GM21360 (cell line): ENCODE data around the gene RPTOR.

Experiments used
- ATAC-seq: cut with Tn5 transposase; IDR thresholded peaks from one replicate; pipeline ENCODE4 v1.9.1; 2021; ENCODE audit warnings: mild to moderate bottlenecking, moderate library complexity; ENCODE audit not compliant: unreplicated experiment

Gene RPTOR

DNA sequence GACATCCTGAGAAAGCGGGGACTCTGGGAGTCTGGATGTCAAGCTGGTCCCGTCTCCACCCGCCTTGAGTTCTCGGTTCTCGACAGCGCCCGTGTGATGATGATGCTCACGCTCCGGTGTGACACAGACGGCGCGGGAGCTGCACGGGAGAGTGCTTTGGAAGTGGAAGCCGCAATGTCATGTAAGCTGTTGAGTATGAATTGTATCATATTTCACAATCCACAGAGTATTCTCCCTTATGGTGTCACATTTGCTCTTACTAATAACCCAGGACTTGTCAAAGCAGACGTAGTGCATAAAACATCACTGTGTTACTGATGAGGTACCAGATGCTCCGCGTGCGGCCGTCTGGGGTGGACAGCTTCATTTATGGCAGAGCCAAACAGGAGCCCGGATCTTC, 229.5 kb downstream of the RPTOR start:
- ATAC-seq = no peak

DNA sequence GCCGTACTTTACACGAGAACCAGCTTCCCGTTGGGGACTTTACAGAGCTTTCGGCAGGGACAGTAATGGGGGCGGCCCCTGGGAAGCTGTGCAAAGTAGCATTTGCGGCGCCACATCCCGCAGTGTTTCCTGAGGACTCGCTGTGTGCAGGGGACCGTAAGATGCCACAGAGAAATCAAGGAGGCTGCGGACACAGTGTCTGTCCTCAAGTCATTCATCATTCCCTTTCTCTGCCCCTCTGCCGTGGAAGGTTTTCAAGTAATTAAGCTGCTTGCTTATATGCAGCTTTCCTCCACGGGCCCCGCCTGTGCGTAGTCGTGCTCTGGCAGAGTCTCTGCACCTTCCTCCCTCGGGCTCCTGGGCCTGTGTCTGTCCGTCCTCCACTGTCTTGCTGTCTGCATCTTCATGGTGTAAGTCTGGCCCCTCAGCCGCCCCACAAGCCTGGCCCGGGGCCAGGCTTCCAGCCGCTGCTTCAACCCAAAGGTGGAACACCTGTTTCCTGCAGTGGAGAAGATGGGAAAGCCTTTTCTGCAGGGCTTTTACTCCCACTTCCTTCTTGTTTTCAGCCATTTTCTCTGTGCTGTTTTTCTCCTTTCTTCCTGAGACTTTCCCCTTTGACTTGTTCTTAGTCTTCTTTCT, 230.1 kb downstream of the RPTOR start:
- no peak for ATAC-seq

DNA sequence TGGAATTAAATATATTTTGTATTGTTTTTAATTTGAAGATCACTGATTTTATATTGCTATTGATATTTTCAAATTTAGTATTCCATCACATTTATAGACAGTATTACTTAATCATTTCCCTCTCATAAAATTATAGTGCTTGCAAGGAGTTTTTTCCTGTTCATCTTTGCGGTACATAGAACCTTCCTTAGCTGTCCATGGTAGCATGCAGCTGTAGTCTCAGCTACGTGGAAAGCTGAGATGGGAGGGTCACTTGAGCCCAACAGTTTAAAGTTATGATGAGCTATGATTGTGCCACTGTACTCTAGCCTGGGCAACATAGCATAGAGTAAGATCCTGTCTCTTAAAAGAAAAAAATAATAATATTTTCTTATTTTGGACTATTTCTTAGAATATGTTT, 231.2 kb downstream of the RPTOR start:
- ATAC-seq = no peak

DNA sequence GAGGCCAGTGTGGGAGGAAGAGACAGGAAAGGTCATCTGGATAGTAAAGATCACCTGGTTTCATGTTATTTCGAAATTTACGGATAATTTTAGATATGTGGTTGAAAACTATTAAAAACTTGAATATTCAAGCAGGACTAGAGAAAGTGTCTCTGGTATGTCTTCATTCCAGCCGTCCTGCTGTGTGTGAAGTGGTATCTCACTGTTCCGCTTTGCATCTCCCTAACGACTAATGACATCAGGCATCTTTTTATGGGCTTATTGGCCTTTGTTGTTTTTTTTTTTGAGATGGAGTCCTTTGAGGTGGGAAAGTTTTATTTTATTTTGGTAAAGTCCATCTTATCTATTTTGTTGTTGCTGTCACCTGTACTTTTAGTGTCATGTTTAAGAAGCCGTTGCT, 232.6 kb downstream of the RPTOR start:
- no peak for ATAC-seq

DNA sequence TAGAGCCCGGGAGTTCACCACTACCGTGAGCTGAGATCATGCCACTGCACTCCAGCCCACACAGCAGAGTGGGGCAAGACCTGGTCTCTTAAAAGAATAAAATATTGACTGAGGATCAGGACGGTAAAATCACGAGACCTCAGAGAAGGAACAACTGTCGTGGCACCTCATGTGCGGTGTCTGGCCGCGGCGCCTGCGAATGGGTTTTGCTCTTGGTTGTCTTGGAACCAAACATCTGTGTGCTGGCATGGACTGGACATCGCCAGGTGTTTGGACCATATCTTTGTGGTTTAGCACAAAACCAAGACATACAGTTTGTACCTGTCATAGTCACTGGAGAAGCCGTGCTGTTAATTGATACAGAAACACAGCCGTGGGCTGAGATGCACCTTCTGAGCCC, 234.1 kb downstream of the RPTOR start:
- ATAC-seq = no peak

DNA sequence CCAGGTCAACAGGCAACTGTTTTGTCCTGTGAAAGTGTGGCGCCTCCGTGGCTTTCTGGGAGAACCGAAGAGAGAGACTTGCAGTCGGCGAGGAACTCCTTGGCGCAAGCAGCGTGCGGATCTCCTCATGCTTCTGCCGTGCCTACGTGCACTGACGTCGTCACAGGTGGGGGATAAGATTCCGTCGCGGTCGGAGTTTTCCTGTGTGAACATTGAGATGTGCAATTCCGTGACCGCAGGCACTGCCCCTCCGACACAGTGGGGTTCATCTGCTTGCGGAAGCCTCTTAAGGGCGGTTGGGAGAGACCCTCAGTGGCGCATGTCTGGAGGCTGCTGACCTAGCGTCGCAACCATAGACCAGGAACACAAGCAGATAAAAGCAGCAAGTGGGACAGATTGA, 234.7 kb downstream of the RPTOR start:
- ATAC-seq = no peak

DNA sequence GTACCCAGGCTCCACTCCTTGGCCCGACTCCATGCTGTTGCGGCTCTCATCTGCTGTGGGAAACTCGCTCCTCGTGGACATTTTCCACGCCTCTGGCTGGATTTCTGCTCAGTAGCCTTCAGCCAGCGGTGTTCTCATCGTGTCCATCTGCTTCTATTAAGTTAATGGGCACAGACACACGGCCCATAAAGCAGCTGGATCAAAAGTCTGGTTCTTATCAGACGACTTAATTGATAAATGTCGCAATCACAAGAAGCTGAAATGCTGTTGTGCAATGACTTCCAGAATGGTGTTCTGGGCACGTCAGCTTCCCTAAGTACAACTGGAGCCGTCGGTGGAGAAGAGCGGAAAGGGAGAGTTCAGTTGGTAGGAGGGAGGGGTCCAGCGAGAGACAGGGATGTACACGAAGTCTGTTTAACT, 235.3 kb downstream of the RPTOR start:
- ATAC-seq = no peak

DNA sequence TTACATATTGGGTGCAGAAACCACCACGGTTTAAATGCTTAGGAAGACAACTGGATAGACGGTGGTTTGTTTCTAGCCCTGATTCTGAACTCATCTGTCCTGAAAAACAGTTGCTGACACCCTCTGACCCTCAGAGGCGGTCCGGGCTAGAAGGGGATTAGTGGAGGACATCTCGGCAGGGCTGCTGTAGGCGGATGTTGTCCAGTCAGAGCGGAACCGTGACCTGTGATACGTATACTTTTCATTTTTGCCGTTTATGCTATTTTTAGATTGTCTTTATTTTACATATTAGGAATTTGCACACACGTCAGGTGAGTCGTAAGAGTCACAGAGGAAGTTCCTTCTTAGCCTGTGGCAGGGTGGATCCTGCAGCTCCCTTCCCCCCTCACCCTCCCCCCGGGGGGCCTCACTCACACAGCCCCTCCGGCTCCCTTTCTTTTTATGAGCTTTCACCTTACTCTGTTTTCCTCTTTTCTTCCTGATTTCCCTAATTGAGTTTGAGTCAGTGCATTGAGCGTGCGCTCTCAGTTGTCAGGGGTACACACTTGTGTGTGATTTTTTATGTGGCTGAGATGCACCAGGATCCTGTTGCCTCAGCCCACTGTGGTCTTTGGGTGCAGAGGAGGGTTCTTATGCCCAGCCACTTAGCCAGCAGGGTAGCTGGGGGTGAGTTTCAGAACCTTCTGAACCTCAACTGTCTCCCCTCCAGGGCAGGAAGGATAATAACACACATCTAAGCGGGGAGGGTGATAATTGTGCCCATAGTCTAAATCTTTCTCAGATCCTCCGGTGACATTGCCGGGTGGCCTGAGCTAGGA, 236.0 kb downstream of the RPTOR start:
- ATAC-seq = peak; percentile 70

DNA sequence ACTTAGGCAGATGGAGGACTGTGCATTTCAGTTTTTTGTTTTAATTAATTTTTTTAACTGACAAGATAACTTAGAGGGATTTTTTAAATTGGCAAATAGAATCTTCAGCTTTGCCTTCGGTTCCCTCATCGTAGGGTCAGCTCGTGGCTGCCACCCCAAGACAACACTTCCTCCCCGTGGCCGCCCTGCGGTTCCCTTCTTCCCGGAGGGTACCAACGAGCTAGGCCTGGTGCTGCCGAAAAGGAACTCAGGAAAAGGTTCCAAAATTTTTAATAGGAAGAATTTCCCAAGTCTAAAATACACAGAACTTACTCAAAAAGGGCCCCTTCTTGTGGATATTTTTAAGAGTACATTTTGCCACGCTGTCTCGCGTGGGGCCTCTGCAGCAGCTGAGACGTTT, 236.6 kb downstream of the RPTOR start:
- no peak for ATAC-seq

DNA sequence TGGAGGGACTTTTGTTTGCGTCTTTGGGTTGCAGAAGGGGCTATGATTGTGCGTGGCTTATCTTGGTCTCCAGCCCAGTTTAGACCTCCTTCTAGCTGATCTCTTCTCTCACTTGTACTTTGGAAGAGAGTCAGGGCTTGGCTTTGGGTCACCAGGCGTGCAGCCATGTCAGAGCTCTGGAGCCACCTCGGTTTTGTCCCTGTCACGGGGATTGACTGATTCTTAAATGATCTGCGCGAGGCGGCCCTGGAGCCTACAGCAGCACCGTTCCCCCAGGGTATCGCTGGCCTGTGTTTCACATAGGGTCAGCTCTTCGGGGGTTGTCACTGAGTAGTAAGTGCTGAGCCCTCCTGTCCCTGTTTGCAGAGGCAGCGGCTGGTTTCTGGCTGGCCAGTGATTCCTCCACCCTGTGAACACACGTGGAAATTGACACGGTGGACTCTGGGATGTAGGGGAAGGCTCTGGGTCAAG, 237.2 kb downstream of the RPTOR start:
- no peak for ATAC-seq

DNA sequence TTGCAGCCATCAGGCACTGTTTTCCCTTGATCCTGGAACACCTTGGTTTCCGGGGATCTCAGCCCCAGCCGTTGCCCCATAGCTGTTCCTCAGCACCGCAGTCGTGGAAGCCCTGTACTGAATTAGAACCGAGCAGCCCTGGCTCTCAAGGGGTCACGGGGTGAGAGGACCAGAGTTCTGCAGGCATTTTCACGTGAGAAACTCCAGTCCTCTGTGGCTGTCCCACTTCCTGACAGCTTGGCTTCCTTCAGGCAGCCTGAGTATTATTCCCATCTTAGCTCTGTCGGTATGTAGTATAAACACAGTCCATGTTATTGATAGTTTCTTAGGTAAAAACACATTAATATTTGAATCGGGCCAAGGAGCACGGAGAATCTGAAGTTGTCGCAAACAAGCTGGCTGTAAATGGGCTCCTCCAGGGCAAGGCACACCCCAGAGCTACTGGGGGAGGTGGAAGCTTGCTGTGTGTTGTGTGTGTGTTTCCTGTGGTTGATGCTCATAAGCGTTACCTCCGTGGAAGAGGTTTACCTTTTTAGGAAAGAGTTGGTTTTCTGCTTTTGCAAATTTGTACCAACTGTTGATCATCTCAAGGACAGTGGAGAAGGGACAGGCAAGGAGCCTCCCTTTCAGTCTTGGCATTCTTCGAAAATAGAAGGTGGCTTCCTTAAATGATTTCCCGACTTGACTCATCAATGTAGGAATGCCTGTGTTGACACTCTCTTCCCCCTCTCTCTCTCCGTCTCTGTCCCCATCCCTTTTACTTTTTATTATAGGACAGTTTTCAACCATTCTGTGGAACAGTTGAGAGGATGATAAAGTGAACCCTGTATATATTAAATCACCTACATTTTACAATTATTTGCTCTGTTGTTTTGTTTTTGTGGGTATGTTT, 238.1 kb downstream of the RPTOR start:
- ATAC-seq = no peak

DNA sequence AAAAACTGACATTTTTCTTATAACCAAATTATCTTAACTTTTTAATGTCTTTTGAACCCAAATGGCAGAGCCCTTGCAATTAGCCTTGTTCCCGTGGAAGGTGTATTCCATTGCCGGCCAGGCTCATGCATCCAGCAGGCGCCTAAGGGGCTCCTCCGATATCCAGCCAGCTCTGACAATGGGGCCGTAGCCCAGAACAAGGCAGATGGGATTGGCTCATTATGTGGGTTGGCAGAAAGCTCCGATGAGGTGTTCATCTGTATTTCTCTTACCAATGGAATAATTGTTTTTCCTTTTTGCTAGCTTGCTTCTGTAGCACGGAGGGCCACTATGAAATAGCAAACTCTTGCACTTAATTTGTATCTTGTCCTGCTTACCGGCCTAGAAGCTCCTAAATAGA, 238.8 kb downstream of the RPTOR start:
- no peak for ATAC-seq

DNA sequence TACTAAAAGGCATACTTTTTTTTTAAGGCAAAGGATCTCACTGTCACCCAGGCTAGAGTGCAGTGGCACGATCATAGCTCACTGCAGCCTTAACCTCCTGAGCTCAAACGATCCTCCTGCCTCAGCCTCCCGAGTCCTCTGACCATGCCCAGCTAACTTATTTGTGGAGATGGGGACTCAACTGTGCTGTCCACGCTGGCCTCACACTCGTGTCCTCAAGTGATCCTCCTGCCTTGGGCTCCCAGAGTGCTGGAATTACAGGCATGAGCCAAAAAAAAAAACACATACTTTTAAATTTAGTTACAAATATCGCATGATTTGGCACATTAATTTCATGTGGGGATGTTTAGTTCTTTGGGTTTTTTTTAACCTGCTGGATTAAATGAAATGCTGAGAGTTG, 239.3 kb downstream of the RPTOR start:
- no peak for ATAC-seq

DNA sequence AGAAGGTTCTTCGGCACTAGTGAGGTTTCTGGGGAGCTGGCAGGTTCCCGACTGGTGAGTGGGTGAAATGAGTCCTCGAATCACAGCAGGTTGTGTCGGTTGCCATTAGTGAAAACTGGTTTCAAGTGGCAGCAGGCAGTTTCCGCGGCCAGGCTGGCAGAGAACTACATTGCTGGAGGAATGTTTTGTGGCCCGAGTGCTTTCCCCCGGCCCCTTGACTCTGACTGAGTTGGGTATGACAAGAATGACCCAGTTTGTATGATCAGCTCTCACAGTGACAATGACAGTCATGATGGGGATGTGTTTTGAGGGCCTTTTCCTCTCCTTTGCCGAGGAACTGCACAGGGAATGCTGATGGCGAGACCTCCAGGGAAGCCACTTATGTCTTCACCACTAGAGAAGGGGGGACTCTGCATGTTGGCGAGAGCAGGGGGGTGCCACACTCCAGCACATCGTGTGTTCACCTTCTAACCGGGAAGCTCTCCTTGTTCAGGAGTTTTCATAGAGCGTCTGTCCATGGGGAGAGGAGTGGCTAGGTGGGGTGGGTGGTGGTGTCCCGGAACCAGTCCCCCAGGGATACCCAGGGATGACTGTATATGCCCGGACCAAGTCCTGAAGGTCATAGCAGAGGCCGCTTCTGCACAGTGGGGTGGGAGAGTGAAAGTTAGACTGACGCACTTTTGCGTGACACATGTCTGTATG, 241.0 kb downstream of the RPTOR start:
- no peak for ATAC-seq

DNA sequence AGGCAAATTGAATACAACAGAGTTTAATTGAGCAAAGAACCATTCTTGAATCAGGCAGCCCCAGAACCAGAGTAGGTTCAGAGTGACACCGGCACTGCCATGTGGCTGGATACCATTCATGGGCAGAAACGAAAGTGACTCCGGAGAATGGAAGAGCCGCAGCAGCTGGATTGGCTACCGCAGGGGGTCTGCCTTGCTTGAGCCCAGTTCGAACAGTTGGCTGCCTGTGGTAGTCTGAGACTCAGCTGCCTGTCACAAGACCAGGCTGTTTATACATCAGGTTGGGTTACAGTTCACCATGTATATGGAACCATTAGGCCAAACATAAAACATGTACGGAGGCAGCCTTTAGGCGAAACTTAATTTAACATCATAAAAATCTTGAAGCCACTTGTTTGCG, 241.8 kb downstream of the RPTOR start:
- ATAC-seq = no peak

DNA sequence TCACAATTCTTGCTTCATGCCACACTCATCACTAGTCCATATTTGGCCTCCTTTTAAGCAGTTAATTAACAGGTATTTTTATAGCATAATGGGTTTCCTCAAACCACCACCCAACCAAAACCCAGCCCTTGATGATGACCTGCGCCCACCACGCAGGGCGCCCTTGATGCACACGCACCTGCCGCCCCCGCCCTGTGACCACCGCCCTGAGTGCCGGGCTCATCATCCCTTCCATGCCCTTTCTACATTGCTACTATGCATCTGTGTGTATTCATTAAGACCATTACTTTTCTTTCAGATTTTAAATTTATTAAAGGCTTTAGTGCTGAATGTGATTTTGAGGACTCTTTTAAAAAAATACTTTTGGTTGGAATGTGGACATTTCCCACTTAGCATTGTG, 242.2 kb downstream of the RPTOR start:
- no peak for ATAC-seq

DNA sequence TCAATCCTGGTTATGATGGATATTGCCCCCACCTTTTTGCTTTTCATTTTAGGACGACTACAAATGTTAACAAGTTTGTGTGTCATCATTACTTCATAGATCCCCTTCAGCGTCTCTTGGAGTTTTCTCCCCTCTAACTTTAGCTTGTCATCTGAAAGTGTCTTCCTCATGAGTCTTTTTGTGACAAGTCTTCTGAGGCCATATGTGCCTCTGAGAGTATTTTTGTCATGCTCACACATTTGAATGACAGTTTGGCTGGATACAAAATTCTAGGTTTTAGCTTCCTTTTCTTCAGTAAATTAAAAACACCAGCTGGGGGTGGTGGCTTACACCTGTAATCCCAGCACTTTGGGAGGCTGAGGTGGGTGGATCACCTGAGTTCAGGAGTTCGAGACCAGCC, 243.2 kb downstream of the RPTOR start:
- no peak for ATAC-seq

DNA sequence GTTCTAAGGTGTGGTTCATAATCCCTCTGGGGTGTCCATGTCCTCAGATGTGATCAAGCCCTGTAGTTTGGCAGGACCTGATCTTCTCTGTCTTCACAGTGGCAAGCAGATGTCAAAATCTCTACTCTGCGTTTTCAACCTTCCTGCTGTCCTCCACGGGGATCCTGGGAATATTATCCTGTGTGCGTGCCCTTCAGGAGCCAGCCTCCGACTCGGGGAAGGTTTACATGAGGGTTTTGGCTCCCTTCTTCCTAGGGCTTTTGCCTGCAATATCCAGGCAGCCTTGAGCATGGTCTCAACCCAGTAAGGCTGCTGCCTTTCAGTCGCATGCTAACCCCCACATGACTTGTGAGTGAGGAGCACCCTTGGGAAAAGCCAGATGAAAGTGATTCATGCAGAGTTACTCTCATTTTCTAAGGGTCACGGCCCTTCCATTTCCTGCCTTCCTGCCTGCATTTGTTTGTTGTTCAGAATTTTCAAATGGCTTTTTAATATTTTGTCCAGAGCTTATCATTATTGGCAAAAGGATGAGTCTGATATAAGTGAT, 244.8 kb downstream of the RPTOR start:
- no peak for ATAC-seq

DNA sequence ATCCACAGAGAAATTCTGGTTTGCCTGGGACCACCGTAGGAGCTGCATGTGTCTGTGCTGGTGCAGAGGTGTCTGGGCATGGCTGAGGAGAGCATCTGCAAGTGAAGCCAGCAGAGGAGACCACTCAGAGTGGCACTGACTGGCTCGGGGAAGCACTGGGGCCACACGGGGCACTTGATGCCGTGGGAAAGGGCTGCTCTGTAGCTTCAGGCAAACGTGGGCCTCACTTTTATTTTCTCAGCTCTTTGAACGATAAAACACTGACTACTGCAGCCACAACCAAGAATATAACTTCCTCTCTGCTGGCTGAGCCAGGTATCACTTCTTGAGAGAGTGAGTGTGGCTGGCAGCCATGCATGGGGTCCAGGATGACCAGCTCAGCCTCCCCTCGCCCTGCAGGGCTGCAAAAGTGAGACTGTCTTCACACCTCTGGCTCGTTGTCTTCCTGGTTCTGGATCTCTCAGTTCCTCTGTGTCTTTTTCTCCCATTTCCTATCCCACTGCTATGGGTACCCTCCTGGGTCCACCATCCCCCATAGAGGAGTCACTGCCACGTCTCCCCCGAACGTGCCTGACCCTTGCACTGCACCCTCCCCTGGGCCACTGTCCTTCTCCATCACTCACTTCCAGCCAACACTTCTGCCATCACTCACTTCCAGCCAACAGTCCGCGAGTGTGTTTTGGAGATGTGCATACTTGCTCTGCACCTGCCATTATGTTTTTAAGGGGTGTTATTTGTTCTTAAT, 245.6 kb downstream of the RPTOR start:
- no peak for ATAC-seq
